ENCODE results near the gene NISCH. TPM values are rescaled to one million over a fixed set of nuclear protein-coding genes. Genes with fewer than 3 reads are reported as not detected.

The NISCH gene
- total RNA-seq, 1 experiment from 2014 or later, result 72.8 TPM

DNA sequence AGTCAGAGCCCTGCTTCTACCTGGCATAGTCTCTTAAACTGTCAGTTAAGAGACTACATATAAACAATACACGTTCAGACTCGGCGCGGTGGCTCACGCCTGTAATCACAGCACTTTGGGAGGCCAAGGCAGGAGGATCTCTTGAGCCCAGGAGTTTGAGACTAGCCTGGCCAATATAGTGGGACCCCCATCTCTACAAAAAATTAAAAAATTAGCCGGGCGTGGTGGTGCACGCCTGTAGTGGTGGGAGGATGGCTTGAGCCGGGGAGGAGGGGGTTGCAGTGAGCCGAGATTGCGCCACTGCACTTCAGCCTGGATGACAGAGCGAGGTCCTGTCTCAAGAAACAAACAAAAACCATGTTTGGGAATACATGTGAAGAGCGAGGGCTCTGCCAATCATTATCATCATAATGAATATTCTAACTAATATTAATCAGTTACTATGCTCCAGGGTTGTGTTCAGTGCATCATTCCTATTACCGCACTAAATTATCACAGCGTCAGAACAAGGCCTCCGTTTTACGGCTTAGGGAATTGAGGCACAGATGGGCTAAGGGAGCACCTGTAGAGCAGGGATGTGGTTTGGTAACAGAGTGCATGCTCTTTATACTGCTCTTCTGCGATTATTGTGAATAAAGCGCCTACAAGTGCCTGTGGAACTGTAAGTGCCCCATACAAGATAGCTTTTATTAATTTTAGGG, 80.2 kb downstream of the NISCH start:
- no peak for ATAC-seq
- Histone ChIP-seq H3K9me2 (ENCODE audit: insufficient read depth) (no peaks in the 10 kb centered on the region), H3K79me2 (ENCODE audit: insufficient read depth, low read length) (peaks cover 66% of the 10 kb centered on the region), H3K4me3 (replicated peaks in 1 of 2; ENCODE audit: low read depth in 1 of 2, low read length in 2 of 2) (no peak overlapping the region), H3K9ac (ENCODE audit: low read length) (0 out of 2 replicates have a peak overlapping the region, but pooled peaks have one; percentile 1), H3K27ac (ENCODE audit: low read depth, low read length) (peak overlapping the region; percentile 28), H4K20me1 (ENCODE audit: insufficient read depth) (no peaks in the 10 kb centered on the region), H2AFZ (ENCODE audit: low read depth, low read length, poor library complexity, severe bottlenecking) (no peak overlapping the region), H3K4me1 (ENCODE audit: control insufficient read depth in 1 of 2, insufficient read depth in 2 of 2, low read length in 2 of 2) (peaks cover 14 to 43% of the 10 kb centered on the region in 2 experiments; a peak in 3 of 4 replicates), H3K27me3 (ENCODE audit: insufficient read depth, low read length) (no peaks in the 10 kb centered on the region), H3K4me2 (ENCODE audit: low read length) (peak overlapping the region; percentile 56), H3K36me3 (ENCODE audit: control insufficient read depth in 1 of 2, insufficient read depth in 2 of 2, low read length in 2 of 2) (peaks cover 0 to 7% of the 10 kb centered on the region in 2 experiments; a peak in 1 of 4 replicates), H3K9me3 (ENCODE audit: control insufficient read depth in 1 of 2, insufficient read depth in 1 of 2, low read depth in 1 of 2, low read length in 2 of 2) (no peaks in the 10 kb centered on the region)
- TF ChIP-seq POLR2A (IDR thresholded peaks at IDR 0.05; ENCODE audit: borderline replicate concordance, extremely low read depth, insufficient read depth, insufficient read length) (no peak), YY1 (IDR thresholded peaks at IDR 0.05; ENCODE audit: extremely low read depth, insufficient replicate concordance, low read depth, low read length) (no peak), SIN3A (IDR thresholded peaks at IDR 0.05; ENCODE audit: low read depth) (no peak), TCF7L2 (IDR thresholded peaks at IDR 0.05; ENCODE audit: borderline replicate concordance, extremely low read depth, insufficient read depth, insufficient read length) (no peak), EZH2 (IDR thresholded peaks at IDR 0.05) (no peak), CEBPB (IDR thresholded peaks at IDR 0.05; ENCODE audit: low read depth) (no peak)
- TF ChIP-seq, protein P1, sequence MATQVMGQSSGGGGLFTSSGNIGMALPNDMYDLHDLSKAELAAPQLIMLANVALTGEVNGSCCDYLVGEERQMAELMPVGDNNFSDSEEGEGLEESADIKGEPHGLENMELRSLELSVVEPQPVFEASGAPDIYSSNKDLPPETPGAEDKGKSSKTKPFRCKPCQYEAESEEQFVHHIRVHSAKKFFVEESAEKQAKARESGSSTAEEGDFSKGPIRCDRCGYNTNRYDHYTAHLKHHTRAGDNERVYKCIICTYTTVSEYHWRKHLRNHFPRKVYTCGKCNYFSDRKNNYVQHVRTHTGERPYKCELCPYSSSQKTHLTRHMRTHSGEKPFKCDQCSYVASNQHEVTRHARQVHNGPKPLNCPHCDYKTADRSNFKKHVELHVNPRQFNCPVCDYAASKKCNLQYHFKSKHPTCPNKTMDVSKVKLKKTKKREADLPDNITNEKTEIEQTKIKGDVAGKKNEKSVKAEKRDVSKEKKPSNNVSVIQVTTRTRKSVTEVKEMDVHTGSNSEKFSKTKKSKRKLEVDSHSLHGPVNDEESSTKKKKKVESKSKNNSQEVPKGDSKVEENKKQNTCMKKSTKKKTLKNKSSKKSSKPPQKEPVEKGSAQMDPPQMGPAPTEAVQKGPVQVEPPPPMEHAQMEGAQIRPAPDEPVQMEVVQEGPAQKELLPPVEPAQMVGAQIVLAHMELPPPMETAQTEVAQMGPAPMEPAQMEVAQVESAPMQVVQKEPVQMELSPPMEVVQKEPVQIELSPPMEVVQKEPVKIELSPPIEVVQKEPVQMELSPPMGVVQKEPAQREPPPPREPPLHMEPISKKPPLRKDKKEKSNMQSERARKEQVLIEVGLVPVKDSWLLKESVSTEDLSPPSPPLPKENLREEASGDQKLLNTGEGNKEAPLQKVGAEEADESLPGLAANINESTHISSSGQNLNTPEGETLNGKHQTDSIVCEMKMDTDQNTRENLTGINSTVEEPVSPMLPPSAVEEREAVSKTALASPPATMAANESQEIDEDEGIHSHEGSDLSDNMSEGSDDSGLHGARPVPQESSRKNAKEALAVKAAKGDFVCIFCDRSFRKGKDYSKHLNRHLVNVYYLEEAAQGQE (IDR thresholded peaks at IDR 0.05; ENCODE audit: low read depth), result no peak
- ChIA-PET CTCF (interaction anchor here (0.8 kb wide), 1 partner anchor 144 kb away, joined by 3 read pairs; no protein-coding TSS in a partner anchor), POLR2A (interaction anchor here (0.6 to 1.2 kb wide), 17 partner anchors 8 to 478 kb away, joined by 3 to 13 read pairs (median 4); partner anchors contain the start of gene TNNC1), RAD21 (ENCODE audit: low non-redundant PET in 1 of 2, low total read pairs in 2 of 2, uncharacterized antibody in 2 of 2, unreplicated experiment in 2 of 2) (no interaction called here)
- DNase-seq (ENCODE audit: low read depth, low spot score), result no peak
- no TSS peak for BruUV-seq (replicated peaks)
- intact Hi-C loops (cut with micrococcal nuclease), result loop anchor here (2.0 kb wide), 1 partner anchor 147 kb away; no protein-coding TSS in a partner anchor

All from HCT116 (cell line).